IPS-18c (cell line): ENCODE data around the gene CHIT1.
"Not testable (repeated sequence)": the region's sequence is repeated elsewhere in the genome, so short reads cannot be mapped to it uniquely, and the experiment has no call there.

ENCODE experiments used
- H3K4me3 ChIP-seq: 2 replicates; pipeline ENCODE4 v1.7.0; 2013; ENCODE audit warnings: low read depth, mild to moderate bottlenecking, low read length, moderate library complexity; ENCODE audit not compliant: insufficient read depth
- H3K9me3 ChIP-seq: one replicate; pipeline ENCODE4 v1.6.1; 2013; ENCODE audit warnings: mild to moderate bottlenecking, low read length, moderate library complexity; ENCODE audit not compliant: control insufficient read depth, insufficient read depth

Gene CHIT1

GRCh38 chr1:203268901-203269653, 39.6 kb upstream of the CHIT1 start:
- Histone ChIP-seq H3K9me3 (no peaks in the 10 kb centered on the region), H3K4me3 (no peak overlapping the region)

DNA sequence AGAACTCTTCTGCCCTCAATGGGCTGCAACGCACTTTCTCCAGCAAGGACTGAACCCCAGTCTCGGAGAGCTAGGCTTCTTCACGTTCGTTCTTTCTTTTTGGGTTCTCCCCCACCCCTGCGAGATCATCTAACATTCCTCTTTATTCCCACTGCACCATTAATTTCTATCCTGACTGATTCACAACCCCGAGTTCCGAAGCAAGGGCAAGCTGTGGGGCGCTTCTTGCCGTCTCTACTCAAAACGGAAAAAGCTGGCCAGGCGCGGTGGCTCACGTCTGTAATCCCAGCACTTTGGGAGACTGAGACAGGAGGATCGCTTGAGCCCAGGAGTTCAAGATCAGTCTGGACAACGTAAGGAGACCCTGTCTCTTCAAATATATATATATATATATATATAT, 38.4 kb upstream of the CHIT1 start:
- H3K9me3 ChIP-seq, result no peaks in the 10 kb centered on the region
- peak overlapping the region; percentile 65 for H3K4me3 ChIP-seq

GRCh38 chr1:203267347-203267846, 37.9 kb upstream of the CHIT1 start:
- no peaks in the 10 kb centered on the region for H3K9me3 ChIP-seq
- H3K4me3 ChIP-seq, result peak overlapping the region; percentile 65

DNA sequence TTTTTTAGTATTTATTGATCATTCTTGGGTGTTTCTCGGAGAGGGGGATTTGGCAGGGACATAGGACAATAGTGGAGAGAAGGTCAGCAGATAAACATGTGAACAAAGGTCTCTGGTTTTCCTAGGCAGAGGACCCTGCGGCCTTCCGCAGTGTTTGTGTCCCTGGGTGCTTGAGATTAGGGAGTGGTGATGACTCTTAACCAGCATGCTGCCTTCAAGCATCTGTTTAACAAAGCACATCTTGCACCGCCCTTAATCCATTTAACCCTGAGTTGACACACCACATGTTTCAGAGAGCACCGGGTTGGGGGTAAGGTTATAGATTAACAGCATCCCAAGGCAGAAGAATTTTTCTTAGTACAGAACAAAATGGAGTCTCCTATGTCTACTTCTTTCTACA, 36.7 kb upstream of the CHIT1 start:
- H3K9me3 ChIP-seq, H3K4me3 ChIP-seq: not testable (repeated sequence)

DNA sequence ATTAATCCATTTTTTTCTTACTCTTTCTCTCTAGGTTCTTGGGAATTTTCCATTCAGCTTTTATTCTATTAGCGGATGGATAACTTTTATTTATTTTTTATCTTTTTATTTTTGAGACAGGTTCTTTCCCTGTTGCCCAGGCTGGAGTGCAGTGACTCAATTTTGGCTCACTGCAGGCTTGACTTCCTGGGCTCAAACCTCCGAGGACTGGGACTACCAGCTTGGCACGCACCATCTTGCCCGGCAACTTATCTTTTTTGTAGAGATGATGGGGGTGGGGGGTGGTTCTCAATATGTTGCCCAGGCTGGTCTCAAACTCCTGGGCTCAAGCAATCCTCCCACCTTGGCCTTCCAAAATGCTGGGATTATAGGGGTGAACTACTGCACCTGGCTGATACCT, 36.1 kb upstream of the CHIT1 start:
- Histone ChIP-seq H3K9me3 (no peaks in the 10 kb centered on the region), H3K4me3 (no peak overlapping the region)

DNA sequence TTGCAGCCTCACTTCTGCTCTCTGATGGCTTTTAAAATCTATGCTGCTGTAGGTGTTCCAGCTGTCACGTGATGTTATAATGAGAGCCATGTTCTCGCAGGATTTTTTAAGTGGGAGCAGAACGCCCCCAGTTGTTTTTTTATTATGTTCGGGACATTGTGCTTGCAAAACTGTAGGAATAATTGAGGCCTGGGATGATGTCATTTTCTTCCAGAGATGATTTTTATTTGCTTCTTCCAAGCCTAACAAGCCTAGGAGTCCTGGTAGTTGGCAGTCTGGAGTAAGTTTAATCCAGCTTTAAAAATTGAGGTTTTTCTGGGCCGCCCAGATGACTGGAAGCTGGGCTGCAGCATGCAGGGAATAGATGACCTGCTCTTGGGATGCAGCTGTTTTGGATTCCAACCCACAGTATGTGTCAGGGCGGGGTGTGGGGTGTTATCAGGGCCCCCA, 34.6 kb upstream of the CHIT1 start:
- no peaks in the 10 kb centered on the region for H3K9me3 ChIP-seq
- no peak overlapping the region for H3K4me3 ChIP-seq

GRCh38 chr1:203263496-203263895, 34.0 kb upstream of the CHIT1 start:
- Histone ChIP-seq H3K4me3 (no peak overlapping the region), H3K9me3 (no peaks in the 10 kb centered on the region)

DNA sequence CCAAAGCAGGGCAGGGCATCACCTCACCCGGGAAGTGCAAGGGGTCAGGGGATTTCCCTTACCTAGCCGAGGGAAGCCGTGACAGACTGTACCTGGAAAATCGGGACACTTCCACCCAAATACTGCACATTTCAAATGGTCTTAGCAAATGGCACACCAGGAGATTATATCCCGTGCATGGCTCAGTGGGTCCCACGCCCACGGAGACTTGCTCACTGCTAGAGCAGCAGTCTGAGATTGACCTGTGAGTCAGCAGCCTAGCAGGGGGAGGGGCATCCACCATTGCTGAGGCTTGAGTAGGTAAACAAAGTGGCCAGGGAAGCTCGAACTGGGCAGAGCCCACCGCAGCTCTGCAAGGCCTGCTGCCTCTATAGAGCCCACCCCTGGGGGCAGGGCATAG, 27.2 kb upstream of the CHIT1 start:
- not testable (repeated sequence) for H3K4me3 ChIP-seq, H3K9me3 ChIP-seq

DNA sequence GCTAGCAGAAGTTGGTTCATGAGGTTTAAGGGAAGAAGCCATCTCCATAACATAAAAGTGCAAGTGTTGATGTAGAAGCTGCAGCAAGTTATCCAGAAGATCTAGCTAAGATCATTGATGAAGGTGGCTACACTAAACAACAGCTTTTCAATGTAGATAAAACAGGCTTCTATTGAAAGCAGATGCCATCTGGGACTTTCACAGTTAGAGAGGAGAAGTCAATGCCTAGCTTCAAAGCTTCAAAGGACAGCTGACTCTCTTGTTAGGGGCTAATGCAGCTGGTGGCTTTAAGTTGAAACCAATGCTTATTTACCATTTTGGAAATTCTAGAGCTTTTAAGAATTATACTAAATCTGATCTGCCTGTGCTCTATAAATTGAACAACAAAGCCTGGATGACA, 25.3 kb upstream of the CHIT1 start:
- H3K9me3 ChIP-seq, H3K4me3 ChIP-seq: not testable (repeated sequence)

DNA sequence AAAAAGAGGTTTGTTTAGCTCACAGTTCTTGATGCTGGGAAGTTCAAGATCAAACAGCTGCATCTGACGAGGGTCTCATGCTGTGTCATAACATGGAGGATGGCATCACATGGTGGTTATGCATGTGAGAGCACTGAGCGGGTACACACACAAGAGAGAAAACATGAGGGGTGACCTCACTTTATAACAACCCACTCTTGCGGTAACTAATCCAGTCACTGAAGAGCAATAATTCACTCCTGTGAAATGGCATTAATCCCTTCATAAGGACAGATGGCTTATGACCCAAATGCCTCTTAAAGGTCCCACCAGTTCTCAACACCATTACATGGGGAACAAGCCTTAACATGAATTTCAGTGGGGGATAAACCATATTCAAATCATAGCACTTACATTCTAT, 23.2 kb upstream of the CHIT1 start:
- Histone ChIP-seq H3K9me3 (peaks cover 2% of the 10 kb centered on the region), H3K4me3 (no peak overlapping the region)

DNA sequence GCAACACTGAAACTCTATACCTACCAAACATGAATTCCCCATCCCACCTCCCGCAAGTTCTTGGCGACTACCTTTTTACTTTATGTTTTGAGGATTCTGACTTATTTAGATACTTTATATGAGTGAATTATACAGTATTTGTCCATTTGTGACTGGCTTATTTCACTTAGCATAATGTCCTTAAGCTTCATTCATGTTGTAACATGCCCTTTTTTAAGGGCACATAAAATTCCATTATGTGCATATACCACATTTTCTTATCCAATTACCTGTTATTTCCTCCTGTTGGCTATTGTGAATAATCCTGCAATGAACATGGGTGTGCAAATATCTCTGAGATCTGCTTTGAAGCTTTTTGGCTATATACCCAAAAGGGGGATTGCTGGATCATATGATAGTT, 22.0 kb upstream of the CHIT1 start:
- Histone ChIP-seq H3K4me3 (no peak overlapping the region), H3K9me3 (no peaks in the 10 kb centered on the region)

DNA sequence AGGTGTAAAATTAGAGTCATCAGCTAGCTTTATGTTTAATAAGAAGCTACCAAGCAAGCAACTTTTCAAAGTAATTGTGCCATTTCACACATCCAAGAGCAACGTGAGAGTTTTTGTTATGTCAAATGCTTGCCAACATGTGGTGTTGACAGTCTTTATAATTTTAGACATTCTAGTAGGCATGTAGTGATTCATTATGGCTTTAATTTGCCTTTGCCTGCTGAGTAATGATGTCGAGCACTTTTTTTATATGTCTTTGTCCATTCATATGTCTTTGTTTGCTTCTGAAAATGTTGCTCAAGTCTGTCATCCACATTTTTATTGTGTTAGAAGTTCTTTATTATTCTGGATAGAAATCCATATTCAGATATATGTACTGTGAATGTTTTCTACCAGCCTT, 21.4 kb upstream of the CHIT1 start:
- no peak overlapping the region for H3K4me3 ChIP-seq
- H3K9me3 ChIP-seq, result no peaks in the 10 kb centered on the region

GRCh38 chr1:203244776-203245175, 15.3 kb upstream of the CHIT1 start:
- no peak overlapping the region for H3K4me3 ChIP-seq
- no peaks in the 10 kb centered on the region for H3K9me3 ChIP-seq

DNA sequence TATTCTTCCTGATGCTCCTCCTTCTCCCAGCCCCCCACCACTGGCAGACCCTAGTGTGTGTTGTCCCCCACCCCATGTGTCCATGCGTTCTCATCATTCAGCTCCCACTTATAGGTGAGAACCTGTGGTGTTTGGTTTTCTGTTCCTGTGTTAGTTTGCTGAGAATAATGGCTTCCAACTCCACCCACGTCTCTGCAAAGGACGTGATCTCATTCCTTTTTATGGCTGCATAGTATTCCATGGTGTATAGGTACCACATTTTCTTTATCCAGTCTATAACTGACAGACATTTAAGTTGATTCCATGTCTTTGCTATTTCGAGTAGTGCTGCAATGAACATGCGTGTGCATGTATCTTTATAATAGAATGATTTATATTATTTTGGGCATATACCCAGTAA, 12.2 kb upstream of the CHIT1 start:
- H3K9me3 ChIP-seq, H3K4me3 ChIP-seq: not testable (repeated sequence)

GRCh38 chr1:203239526-203240305, 10.2 kb upstream of the CHIT1 start:
- Histone ChIP-seq H3K9me3 (peaks cover 9% of the 10 kb centered on the region), H3K4me3 (no peak overlapping the region)

DNA sequence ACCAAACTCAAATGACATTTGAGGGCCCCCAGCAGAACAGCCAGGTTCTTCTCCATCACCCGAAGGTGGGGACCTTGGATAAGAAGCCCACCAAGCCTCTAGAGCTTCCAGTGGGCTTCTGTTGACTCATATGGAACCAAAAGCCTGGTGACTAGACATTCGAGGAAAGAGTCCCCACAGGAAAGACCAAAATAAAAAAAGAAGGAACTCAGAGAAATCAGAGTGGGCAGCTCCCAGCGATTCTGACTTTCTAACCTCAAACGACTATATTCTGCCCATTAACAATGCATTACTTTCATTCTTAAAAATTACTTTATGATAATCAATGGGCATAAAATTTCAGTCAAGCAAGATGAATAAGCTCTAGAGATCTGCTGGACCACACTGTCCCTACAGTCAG, 9.6 kb upstream of the CHIT1 start:
- Histone ChIP-seq H3K4me3 (no peak overlapping the region), H3K9me3 (peaks cover 9% of the 10 kb centered on the region)

- Histone ChIP-seq H3K4me3 (no peak overlapping the region), H3K9me3 (peaks cover 9% of the 10 kb centered on the region)
These were observed 9.1 kb upstream of the CHIT1 start for GRCh38 chr1:203238535-203238934.

- not testable (repeated sequence) for H3K9me3 ChIP-seq, H3K4me3 ChIP-seq
These were observed 5.4 kb upstream of the CHIT1 start for GRCh38 chr1:203234901-203235300.
